Measurements from ENCODE around the gene CTTNBP2. TPM values are rescaled to one million over a fixed set of nuclear protein-coding genes. Genes with fewer than 3 reads are reported as not detected.
A peak's percentile ranks its signal among the peaks of the same experiment; 100 is the strongest.
"Not testable (repeated sequence)": the region's sequence is repeated elsewhere in the genome, so short reads cannot be mapped to it uniquely, and the experiment has no call there.

CTTNBP2 gene
- polyA plus RNA-seq, 1 of the 3 experiments (the other 2 are of a cell fraction): not detected

GRCh38 chr7:117715784-117716445 lies 157.3 kb downstream of the CTTNBP2 start:
- H3K36me3 ChIP-seq (replicated peaks in 1 of 2; ENCODE audit: control insufficient read depth in 1 of 2, insufficient read depth in 2 of 2, low read length in 1 of 2): no peaks in the 10 kb centered on the region
- H3K9ac ChIP-seq: no peak overlapping the region
- H3K4me1 ChIP-seq (ENCODE audit: control insufficient read depth in 1 of 2, insufficient read depth in 2 of 2, low read depth in 1 of 2, low read length in 1 of 2): no peaks in the 10 kb centered on the region
- TF ChIP-seq FOXJ3 (CRISPR knock-in tag; IDR thresholded peaks at IDR 0.05): no peak
- no peak for TF ChIP-seq SIN3A (IDR thresholded peaks at IDR 0.05; ENCODE audit: borderline replicate concordance, low read depth, low read length)
- TF ChIP-seq RXRA (IDR thresholded peaks at IDR 0.05; ENCODE audit: borderline replicate concordance, low read depth): no peak
- no peak for TF ChIP-seq RCOR1 (IDR thresholded peaks at IDR 0.05; ENCODE audit: low read length)
- no peak for TF ChIP-seq JUND (IDR thresholded peaks at IDR 0.05)
- peak; percentile 71 for TF ChIP-seq RAD21 (IDR thresholded peaks at IDR 0.05; ENCODE audit: low read length)
- TF ChIP-seq CTCF (IDR thresholded peaks at IDR 0.05): peak; percentile 71
- TF ChIP-seq SMC3 (IDR thresholded peaks at IDR 0.05; ENCODE audit: low read depth, low read length): peak; percentile 54
- no peaks in the 10 kb centered on the region for H3K9me3 ChIP-seq
- peak; percentile 59 for DNase-seq
- no peaks in the 10 kb centered on the region for H4K20me1 ChIP-seq (ENCODE audit: insufficient read depth)
- H3F3A ChIP-seq (replicated peaks; ENCODE audit: insufficient read depth): peaks cover 4% of the 10 kb centered on the region
- H3K4me3 ChIP-seq (ENCODE audit: low read depth in 2 of 2, low read length in 1 of 2): no peak overlapping the region
- WGBS (ENCODE audit: low lambda C conversion rate): 13% methylated on average over 3 of the region's 3 CpGs
- no peaks in the 10 kb centered on the region for H3K9me2 ChIP-seq
- CTCF ChIA-PET: interaction anchor here (0.6 to 1.9 kb wide), 20 partner anchors 9 to 1542 kb away, joined by 3 to 11 read pairs (median 3); no protein-coding TSS in a partner anchor
- no peak overlapping the region for H2AFZ ChIP-seq (ENCODE audit: low read depth)
- POLR2A ChIA-PET: no interaction called here
- peaks cover 29% of the 10 kb centered on the region; the same call in 1 of the 2 replicates for H3K27me3 ChIP-seq (ENCODE audit: insufficient read depth)
- H3K79me2 ChIP-seq (ENCODE audit: insufficient read depth): no peaks in the 10 kb centered on the region
- no peak overlapping the region for H3K27ac ChIP-seq (ENCODE audit: low read depth in 2 of 2, low read length in 1 of 2)
- H3K4me2 ChIP-seq: no peak overlapping the region

GRCh38 chr7:117711556-117711955 lies 161.7 kb downstream of the CTTNBP2 start:
- Histone ChIP-seq H3K9ac (no peak overlapping the region), H4K20me1 (ENCODE audit: insufficient read depth) (no peaks in the 10 kb centered on the region), H3K36me3 (replicated peaks in 1 of 2; ENCODE audit: control insufficient read depth in 1 of 2, insufficient read depth in 2 of 2, low read length in 1 of 2) (no peaks in the 10 kb centered on the region), H3K9me3 (no peaks in the 10 kb centered on the region), H3K4me2 (no peak overlapping the region), H3K4me1 (ENCODE audit: control insufficient read depth in 1 of 2, insufficient read depth in 2 of 2, low read depth in 1 of 2, low read length in 1 of 2) (no peaks in the 10 kb centered on the region), H3K4me3 (ENCODE audit: low read depth in 2 of 2, low read length in 1 of 2) (no peak overlapping the region), H3K27ac (ENCODE audit: low read depth in 2 of 2, low read length in 1 of 2) (no peak overlapping the region), H2AFZ (ENCODE audit: low read depth) (no peak overlapping the region), H3K9me2 (no peaks in the 10 kb centered on the region), H3K79me2 (ENCODE audit: insufficient read depth) (no peaks in the 10 kb centered on the region), H3K27me3 (ENCODE audit: insufficient read depth) (peaks cover 15% of the 10 kb centered on the region; the same call in 1 of the 2 replicates), H3F3A (replicated peaks; ENCODE audit: insufficient read depth) (peaks cover 4% of the 10 kb centered on the region)
- TF ChIP-seq SMC3 (IDR thresholded peaks at IDR 0.05; ENCODE audit: low read depth, low read length) (no peak), USF1 (IDR thresholded peaks at IDR 0.05; ENCODE audit: borderline replicate concordance, low read depth) (no peak), CTCF (IDR thresholded peaks at IDR 0.05) (no peak)
- POLR2A ChIA-PET: no interaction called here
- DNase-seq: no peak
- 11% methylated on average over 1 of the region's 1 CpG for WGBS (ENCODE audit: low lambda C conversion rate)
- CTCF ChIA-PET: no interaction called here

- H3K36me3 ChIP-seq (replicated peaks in 1 of 2; ENCODE audit: control insufficient read depth in 1 of 2, insufficient read depth in 2 of 2, low read length in 1 of 2); H3K27me3 ChIP-seq (ENCODE audit: insufficient read depth); H3K9ac ChIP-seq; H3K9me2 ChIP-seq; H3F3A ChIP-seq (replicated peaks; ENCODE audit: insufficient read depth); H3K79me2 ChIP-seq (ENCODE audit: insufficient read depth); CTCF ChIA-PET; H2AFZ ChIP-seq (ENCODE audit: low read depth); H3K27ac ChIP-seq (ENCODE audit: low read depth in 2 of 2, low read length in 1 of 2); DNase-seq; POLR2A ChIA-PET; H3K4me1 ChIP-seq (ENCODE audit: control insufficient read depth in 1 of 2, insufficient read depth in 2 of 2, low read depth in 1 of 2, low read length in 1 of 2); H3K4me2 ChIP-seq; H4K20me1 ChIP-seq (ENCODE audit: insufficient read depth); H3K4me3 ChIP-seq (ENCODE audit: low read depth in 2 of 2, low read length in 1 of 2); H3K9me3 ChIP-seq: not testable (repeated sequence)
- WGBS (ENCODE audit: low lambda C conversion rate): 26% methylated on average over 4 of the region's 4 CpGs
These were observed 165.1 kb downstream of the CTTNBP2 start for GRCh38 chr7:117708173-117708572.
